GM21447 (cell line): ENCODE results near the gene SAMD8.
"Not testable (repeated sequence)": the region's sequence is repeated elsewhere in the genome, so short reads cannot be mapped to it uniquely, and the experiment has no call there.

Source experiments
- ATAC-seq: cut with Tn5 transposase; IDR thresholded peaks from one replicate; pipeline ENCODE4 v1.9.1; 2021; ENCODE audit not compliant: unreplicated experiment

SAMD8 gene

GRCh38 chr10:75191821-75192568 is 80.5 kb downstream of the SAMD8 start:
- no peak for ATAC-seq

DNA sequence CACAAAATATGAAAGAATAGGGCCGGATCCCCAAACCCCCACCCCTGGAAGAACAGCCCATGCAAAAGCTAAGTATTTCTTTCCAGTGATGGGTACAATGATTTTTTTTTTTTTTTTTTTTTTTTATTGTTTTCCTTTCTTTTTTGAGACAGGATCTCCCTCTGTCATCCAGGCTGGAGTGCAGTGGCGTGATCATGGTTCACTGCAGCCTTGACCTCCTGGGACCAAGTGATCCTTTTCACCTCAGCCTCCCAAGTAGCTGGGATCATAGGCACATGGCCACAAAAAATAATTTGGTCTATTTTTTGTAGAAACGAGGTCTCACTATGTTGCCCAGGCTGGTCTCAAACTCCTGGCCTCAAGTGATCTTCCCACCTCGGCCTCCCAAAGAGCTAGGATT is 83.2 kb downstream of the SAMD8 start:
- ATAC-seq: not testable (repeated sequence)

DNA sequence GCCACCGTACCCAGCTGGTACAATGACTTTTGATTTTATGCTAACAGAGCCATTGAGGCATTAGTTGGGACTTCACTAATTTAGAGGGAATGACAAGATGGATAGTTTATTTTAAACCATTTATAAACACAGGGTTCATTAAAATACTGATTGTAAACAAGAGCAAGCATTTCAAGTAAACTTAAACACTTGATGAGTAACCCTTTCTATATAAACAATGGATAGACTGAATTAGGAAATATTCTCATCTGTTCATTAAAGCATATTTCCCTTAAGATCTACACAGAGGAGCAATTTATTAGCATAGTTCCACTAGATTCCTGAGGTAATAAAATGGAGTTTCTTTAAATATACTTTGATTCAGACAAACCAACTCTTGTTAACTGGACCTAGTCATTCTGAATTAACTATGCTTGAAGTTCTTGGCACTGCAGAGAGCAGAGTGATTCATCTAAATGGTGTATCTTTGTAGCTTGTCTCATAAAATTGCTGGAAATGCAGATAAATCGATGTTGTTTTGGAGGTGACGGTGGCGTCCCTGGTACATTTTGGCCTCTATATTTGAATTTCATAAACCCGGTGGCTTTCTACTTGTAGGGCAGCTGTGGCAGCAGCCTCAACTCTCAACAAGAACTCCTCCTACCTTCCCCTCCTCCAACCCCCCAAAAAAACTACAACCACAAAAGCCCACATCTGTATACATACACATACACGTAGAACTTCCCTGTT is 83.7 kb downstream of the SAMD8 start:
- ATAC-seq: no peak

DNA sequence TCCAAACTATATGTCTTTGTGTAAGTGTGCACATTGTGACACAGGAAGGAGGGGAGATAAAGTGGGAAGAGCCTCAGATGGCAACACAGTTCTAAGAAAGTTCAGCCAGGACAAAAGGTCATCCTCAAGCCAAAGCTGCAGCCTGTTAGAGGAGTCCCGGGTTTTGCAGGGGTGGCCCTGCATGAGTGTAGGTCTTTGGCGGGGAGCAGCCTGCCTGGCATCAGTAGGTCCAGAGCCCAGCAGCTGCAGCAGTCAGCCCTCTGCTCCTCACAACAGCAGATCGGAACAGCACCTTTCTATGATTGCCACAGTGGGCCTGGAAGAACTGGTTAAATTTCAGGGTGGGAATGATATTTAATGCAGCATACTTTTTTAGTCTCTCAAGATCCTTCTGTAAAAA is 85.6 kb downstream of the SAMD8 start:
- no peak for ATAC-seq

DNA sequence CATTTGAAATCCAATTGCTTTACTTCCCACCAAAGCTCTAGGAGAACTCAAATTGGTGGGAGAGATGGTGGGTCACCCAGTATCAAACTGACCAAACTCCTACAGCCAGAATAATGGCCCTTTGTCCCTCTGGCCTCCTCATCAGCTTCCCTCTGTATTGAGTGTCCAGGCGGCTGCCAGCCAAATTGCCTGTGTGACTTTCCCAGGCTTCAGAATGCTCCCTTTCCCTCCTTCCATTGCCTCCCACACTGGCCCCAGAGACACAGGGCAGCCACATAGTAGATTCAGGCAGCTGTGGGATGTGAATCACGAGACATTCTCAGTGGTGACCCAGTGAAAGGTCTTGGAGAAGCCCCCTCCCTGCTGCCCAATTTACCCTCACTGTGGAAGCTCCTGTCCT is 86.5 kb downstream of the SAMD8 start:
- ATAC-seq: no peak

DNA sequence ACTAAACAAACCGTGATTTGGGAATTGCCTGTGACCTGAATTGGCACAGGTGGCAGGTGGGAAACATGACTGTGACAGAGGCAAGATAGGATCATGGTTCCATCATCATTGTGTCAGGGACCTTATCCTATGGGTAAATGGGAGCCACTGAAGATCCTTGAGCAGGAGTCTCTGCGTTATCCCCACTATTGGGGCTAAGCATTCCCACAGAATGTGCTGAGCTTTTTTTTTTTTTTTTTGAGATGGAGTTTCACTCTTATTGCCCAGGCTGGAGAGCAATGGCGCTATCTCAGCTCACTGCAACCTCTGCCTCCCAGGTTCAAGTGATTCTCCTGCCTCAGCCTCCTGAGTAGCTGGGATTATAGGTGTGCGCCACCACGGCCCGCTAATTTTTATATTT is 88.5 kb downstream of the SAMD8 start:
- ATAC-seq: not testable (repeated sequence)

DNA sequence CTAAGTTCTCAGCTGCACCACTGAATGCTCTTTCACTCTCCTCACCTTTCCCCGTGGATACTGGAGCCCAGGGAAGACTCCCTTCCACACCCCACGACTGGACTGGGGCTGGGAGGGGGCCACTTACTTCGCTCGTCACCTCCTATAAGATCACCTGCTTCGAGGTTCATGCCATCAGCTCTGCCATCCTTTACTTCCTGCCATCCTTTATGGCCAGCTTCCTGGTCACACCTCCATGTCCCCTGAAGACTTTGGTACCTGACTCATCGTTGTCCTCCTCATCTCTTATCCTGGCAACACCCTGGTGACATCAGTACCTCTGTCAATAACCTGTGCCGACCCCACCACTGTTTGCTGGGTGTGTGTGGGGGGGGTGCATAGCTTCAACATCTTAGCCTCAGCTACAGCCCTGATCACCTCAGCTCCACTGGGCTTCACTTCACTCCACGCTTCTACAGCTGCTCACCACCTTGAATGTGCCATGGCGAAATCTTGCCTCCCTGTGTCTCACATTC is 90.4 kb downstream of the SAMD8 start:
- no peak for ATAC-seq

GRCh38 chr10:75202321-75203045 is 91.0 kb downstream of the SAMD8 start:
- ATAC-seq: no peak

DNA sequence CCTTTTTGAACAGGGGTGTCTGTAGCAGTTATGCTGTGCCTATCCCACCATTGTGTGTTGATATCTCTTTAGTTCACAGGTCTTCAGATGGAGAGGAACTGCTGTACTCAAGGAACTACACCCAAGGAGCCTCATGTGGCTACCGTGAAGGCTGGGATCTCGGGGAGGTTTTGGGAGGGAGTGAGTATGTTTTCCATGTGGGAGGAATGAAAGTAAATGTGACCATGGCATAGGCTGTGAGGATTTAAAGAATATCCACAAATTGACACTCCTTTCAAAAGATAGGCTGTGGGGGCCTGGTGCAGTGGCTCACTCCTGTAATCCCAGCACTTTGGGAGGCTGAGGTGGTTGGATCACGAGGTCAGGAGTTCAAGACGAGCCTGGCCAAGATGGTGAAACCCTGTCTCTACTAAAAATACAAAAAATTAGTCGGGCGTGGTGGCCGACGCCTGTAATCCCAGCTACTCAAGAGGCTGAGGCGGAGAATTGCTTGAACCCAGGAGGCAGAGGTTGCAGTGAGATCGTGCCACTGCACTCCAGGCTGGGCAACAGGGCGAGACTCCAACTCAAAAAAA is 91.7 kb downstream of the SAMD8 start:
- ATAC-seq: not testable (repeated sequence)

DNA sequence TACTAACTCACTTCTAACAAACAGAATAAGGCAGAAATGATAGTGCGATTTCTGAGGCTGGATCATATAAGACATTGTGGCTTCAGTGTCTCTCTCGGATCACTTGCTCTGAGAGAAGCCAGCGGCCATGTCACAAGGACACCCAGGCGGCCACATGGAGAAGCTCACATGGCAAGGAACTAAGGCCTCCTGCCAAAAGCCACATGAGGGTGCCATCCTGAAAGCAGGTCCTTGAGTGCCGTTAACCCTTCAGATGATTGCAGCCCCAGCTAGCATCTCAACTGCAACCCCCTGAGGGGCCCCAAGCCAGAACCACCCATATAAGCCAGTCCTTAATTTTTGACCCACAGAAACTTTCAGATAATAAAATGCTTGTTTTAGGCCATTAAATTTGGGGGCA is 92.3 kb downstream of the SAMD8 start:
- ATAC-seq: no peak

DNA sequence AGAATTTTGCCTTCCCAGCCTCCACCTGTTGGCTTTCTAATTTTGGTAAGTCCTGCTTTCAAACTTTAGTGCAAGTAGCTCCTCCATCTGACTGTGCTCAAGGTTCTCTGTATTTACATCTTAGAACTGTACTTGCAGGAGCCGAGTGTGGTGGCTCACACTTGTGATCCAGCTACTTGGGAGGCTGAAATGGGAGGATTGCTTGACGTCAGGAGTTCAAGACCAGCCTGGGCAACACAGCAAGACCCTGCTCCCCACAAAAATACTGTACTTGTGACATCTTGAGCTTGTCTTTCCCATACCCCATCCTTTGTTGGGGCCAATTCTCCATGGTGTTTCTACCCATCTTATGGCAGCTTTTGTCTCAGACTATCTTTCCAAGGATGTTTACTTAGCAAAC is 94.5 kb downstream of the SAMD8 start:
- no peak for ATAC-seq

DNA sequence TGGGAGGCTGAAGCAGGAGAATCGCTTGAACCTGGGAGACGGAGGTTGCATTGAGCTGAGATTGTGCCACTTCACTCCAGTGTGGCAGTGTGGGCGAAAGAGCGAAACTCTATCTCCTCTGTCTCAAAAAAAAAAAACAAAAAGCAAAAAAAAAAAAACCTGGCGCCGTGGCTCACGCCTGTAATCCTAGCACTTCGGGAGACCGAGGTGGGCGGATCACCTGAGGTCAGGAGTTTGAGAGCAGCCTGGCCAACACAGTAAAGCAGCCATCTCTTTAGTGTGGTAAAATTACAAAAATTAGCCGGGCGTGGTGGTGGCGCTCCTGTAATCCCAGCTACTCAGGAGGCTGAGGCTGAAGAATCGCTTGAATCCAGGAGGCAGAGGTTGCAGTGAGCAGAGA is 95.2 kb downstream of the SAMD8 start:
- ATAC-seq: not testable (repeated sequence)

- no peak for ATAC-seq
Measured at GRCh38 chr10:75207079-75207856, 95.8 kb downstream of the SAMD8 start.

DNA sequence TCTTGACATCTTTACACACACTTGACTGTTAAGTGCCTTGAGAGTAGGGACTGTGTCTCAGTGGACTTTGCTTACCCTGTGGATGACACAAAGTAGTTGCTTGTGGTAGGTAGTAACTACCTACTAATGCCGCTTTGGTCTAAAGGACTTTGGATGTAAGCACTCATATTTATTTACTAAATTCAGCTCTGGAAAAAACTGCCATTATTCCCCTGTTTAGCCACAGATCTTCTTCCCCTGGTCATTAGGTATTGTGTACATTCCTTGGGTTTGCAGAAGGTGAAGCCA is 96.3 kb downstream of the SAMD8 start:
- ATAC-seq: no peak

DNA sequence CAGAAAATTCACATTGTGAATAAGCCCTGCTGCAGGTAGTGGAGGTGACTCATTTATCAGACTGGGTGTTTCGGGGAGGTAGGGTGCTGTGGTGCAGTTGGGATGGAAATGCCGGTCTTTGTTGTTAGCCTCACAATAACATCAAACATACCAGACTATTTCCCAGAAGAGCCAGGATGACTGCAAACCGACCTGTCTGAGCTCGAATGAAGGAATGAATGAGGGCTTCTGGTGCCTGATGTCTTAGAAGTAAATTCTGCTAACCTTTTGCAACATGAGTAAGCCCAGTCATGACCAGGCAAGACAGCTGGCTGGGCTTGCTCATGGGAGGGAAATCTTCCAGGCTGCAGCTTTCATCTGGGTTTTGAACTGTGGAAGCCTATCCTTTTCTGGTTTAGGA is 96.7 kb downstream of the SAMD8 start:
- ATAC-seq: no peak

DNA sequence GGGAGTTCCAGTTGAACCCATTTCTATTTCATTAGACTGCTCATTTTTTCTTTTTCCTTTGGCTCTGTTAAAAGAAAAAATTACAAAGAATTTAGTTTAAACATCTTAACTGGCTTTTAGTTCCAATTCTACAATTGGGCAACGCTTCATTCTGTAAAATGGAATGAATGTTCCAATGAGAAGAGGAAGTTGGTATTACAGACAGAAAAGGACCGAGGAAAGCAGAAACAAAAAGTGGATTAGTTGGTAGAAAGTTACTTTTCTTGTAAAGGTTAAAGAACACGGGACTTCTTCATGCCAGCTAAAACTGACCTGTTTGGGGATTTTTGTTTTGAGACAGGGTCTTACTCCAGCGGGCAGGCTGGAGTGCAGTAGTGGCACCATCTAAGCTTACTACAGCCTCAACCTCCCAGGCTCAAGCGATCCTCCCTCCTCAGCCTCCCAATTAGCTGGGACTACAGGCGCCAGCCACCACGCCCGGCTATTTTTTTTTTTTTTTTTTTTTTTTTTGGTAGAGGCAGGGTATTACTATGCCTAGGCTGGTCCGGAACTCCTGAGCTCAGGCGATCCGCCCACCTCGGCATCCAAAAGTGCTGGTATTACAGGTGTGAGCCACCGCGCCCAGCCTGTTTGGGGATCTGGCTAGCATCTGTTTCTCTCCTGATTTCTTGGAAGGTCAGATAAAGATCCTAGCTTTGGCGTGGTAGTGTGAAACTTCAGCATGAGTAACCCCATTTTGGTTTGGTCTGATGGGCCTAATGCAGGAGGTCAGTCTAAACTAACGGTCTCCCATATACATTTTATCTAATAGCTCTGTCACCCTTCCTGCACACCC is 97.8 kb downstream of the SAMD8 start:
- no peak for ATAC-seq

DNA sequence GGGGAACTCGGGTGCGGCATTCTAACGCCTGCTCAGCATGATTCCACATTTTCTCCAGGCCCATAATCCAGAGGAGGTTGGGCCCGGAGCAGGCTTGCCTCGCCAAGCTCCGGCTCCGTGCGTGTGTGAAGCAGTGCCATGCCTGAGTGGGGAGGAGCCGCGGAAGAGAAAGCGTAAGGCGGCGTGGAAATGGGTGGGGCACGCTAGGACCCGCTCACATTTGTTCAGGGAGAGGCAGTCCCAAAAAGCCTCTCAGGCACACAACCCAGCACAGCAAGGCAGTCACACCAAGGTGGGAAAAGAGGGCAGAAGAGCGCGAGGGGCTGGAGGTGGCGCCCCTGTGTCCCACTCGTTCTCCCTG is 98.4 kb downstream of the SAMD8 start:
- peak; percentile 50 for ATAC-seq

- peak; percentile 76 for ATAC-seq
Measured at GRCh38 chr10:75210282-75211006, 99.0 kb downstream of the SAMD8 start, which contains the start of gene VDAC2. TSS of gene VDAC2 (plus strand) at chr10:75210796. CDS start at chr10:75211159, 363 bp downstream.

DNA sequence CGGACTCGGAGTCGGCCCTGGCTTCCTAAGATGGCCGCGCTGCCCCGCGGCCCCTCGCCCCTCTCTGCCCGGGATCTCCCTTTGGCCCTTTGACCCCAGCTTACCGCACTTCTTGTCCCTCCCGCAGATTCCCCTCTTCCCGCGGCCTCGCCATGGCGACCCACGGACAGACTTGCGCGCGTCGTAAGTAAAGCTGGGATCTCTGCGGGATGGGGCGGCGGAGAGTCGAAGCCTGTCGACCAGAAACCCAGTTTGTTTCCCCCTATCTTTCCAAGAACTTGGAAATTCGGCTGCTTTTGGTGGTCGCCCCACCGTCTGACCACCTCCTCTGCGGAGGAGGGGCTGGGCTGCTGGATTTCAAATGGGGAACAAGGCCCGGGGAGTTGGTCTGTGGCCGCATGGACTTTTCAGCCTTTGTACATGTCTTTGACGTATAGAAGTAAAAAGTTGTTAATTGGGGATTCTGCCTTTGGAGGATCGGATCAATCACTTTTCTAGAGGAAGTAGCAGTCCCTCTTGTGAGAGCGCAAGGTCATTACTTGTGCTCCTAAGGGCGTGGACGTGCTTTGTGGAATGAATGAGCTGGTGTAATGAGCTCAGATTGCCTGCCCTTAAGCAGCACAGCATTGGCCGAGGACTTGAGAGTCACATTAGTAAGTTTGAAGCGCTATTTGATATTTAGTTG is 99.7 kb downstream of the SAMD8 start:
- no peak for ATAC-seq
